ENCODE results near the gene SHC1. TPM values are rescaled to one million over a fixed set of nuclear protein-coding genes. Genes with fewer than 3 reads are reported as not detected.

The SHC1 gene
- total RNA-seq, 1 donor from 2014 or later, result 176 TPM

- TF ChIP-seq, protein P1, sequence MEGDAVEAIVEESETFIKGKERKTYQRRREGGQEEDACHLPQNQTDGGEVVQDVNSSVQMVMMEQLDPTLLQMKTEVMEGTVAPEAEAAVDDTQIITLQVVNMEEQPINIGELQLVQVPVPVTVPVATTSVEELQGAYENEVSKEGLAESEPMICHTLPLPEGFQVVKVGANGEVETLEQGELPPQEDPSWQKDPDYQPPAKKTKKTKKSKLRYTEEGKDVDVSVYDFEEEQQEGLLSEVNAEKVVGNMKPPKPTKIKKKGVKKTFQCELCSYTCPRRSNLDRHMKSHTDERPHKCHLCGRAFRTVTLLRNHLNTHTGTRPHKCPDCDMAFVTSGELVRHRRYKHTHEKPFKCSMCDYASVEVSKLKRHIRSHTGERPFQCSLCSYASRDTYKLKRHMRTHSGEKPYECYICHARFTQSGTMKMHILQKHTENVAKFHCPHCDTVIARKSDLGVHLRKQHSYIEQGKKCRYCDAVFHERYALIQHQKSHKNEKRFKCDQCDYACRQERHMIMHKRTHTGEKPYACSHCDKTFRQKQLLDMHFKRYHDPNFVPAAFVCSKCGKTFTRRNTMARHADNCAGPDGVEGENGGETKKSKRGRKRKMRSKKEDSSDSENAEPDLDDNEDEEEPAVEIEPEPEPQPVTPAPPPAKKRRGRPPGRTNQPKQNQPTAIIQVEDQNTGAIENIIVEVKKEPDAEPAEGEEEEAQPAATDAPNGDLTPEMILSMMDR (IDR thresholded peaks at IDR 0.05; ENCODE audit: insufficient read depth, low read length, poor library complexity, severe bottlenecking), result no peak
- H3K36me3 ChIP-seq (ENCODE audit: control insufficient read depth, insufficient read depth, low read length), result no peaks in the 10 kb centered on the region
- no peak overlapping the region for H3K4me3 ChIP-seq (ENCODE audit: low read depth, low read length)
- no peak for DNase-seq (ENCODE audit: low read depth)
- H3K27me3 ChIP-seq (ENCODE audit: control insufficient read depth, insufficient read depth, low read length), result no peaks in the 10 kb centered on the region
Observed at GRCh38 chr1:154925335-154926170, 45.0 kb downstream of the SHC1 start.

DNA sequence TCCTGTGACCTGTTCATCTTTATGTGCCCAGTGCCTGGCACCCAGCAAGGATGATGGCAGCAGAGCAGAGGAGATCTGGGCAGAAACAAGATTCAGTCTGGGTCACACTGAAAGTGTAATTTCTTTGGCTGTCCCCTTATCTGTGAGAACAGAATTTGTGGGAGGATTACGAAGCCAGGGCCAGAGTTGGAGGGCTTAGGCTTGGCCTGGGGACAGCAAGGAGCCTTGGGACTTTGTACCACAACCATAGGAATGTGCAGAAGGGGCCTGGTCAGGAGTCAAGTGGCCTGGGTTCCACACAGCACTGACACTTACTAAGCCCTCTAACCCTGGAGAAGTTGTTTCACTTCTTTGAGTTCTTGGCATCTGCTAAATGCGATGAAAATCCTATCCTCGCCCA lies 46.9 kb downstream of the SHC1 start:
- Histone ChIP-seq H3K4me3 (ENCODE audit: low read depth, low read length) (no peak overlapping the region), H3K27me3 (ENCODE audit: control insufficient read depth, insufficient read depth, low read length) (no peaks in the 10 kb centered on the region), H3K36me3 (ENCODE audit: control insufficient read depth, insufficient read depth, low read length) (no peaks in the 10 kb centered on the region)
- TF ChIP-seq, protein P1 (IDR thresholded peaks at IDR 0.05; ENCODE audit: insufficient read depth, low read length, poor library complexity, severe bottlenecking), result no peak
- no peak for DNase-seq (ENCODE audit: low read depth)

GRCh38 chr1:154913273-154913672 lies 57.3 kb downstream of the SHC1 start:
- H3K27me3 ChIP-seq (ENCODE audit: control insufficient read depth, insufficient read depth, low read length), result peaks cover 4% of the 10 kb centered on the region
- H3K4me3 ChIP-seq (ENCODE audit: low read depth, low read length), result no peak overlapping the region
- TF ChIP-seq, protein P1 (IDR thresholded peaks at IDR 0.05; ENCODE audit: insufficient read depth, low read length, poor library complexity, severe bottlenecking), result no peak
- no peaks in the 10 kb centered on the region for H3K36me3 ChIP-seq (ENCODE audit: control insufficient read depth, insufficient read depth, low read length)
- DNase-seq (ENCODE audit: low read depth), result no peak

DNA sequence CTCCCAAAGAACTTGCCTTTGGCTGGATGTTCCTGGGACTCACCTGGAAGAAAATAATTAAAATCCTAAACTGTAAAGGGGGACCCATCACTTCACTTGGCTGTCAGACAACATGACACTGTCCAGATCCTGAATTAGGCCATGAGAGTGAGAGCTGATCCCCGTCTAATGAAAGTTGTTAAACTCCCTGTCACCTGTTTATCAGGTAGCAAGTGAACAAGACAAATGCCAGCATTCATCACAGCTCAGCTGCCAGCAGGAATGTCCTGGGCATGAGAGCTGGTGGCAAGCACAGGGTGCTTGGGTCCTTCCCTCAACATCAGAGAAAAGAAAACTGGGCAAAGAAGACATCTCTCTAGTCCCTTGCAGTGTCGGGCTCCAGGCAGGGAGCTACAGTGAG lies 57.8 kb downstream of the SHC1 start:
- DNase-seq (ENCODE audit: low read depth), result no peak
- peaks cover 4% of the 10 kb centered on the region for H3K27me3 ChIP-seq (ENCODE audit: control insufficient read depth, insufficient read depth, low read length)
- TF ChIP-seq, protein P1 (IDR thresholded peaks at IDR 0.05; ENCODE audit: insufficient read depth, low read length, poor library complexity, severe bottlenecking), result no peak

More for the DNA sequence above, 57.8 kb downstream of the SHC1 start:
- no peak overlapping the region for H3K4me3 ChIP-seq (ENCODE audit: low read depth, low read length)
- H3K36me3 ChIP-seq (ENCODE audit: control insufficient read depth, insufficient read depth, low read length), result no peaks in the 10 kb centered on the region

Other genes with a start within 250 kb of the SHC1 start
- 0.04 and 0.34 TPM in 2 replicates for gene KCNN3, start 100.5 kb downstream of the SHC1 start, total RNA-seq
- gene PMVK, start 34.0 kb downstream of the SHC1 start, total RNA-seq, result 9.7 and 13.6 TPM in 2 replicates
- 88.2 and 102 TPM in 2 replicates for gene PBXIP1, start 14.6 kb downstream of the SHC1 start, total RNA-seq
- 21.2 and 27.8 TPM in 2 replicates for gene PYGO2, start 9.0 kb downstream of the SHC1 start, total RNA-seq
- 67.4 and 72.4 TPM in 2 replicates for gene CKS1B, start 3.9 kb upstream of the SHC1 start, total RNA-seq
- gene FLAD1, start 12.6 kb upstream of the SHC1 start, total RNA-seq, result 53.0 and 60.9 TPM in 2 replicates
- gene LENEP, start 22.8 kb upstream of the SHC1 start, total RNA-seq, result 1.6 TPM in 1 of 2 replicates, not detected in the other
- 28.0 and 40.3 TPM in 2 replicates for gene ZBTB7B, start 32.1 kb upstream of the SHC1 start, total RNA-seq
- gene DCST2, start 63.0 kb upstream of the SHC1 start, total RNA-seq, result 0.27 TPM in 1 of 2 replicates, not detected in the other
- not detected in 2 replicates for gene DCST1, start 63.1 kb upstream of the SHC1 start, total RNA-seq
- 186 and 209 TPM in 2 replicates for gene ADAM15, start 80.6 kb upstream of the SHC1 start, total RNA-seq
- gene EFNA4, start 93.0 kb upstream of the SHC1 start, total RNA-seq, result 16.8 and 19.9 TPM in 2 replicates
- gene EFNA3, start 108.1 kb upstream of the SHC1 start, total RNA-seq, result 1.6 and 1.7 TPM in 2 replicates
- gene EFNA1, start 157.1 kb upstream of the SHC1 start, total RNA-seq, result 126 and 166 TPM in 2 replicates
- gene SLC50A1, start 165.1 kb upstream of the SHC1 start, total RNA-seq, result 26.6 and 28.7 TPM in 2 replicates
- 36.4 and 74.9 TPM in 2 replicates for gene DPM3, start 169.8 kb upstream of the SHC1 start, total RNA-seq
- gene KRTCAP2, start 202.6 kb upstream of the SHC1 start, total RNA-seq, result 207 and 241 TPM in 2 replicates
- 7.1 and 9.1 TPM in 2 replicates for gene TRIM46, start 203.1 kb upstream of the SHC1 start, total RNA-seq
- gene THBS3, start 237.2 kb upstream of the SHC1 start, total RNA-seq, result 51.5 and 58.1 TPM in 2 replicates
- 79.3 and 84.3 TPM in 2 replicates for gene MTX1, start 237.9 kb upstream of the SHC1 start, total RNA-seq